WTC11 (cell line): ENCODE results near the gene ELP5.
A peak's percentile ranks its signal among the peaks of the same experiment; 100 is the strongest.

Source experiments
- CREM ChIP-seq: sonication (generic); formaldehyde crosslinking; IDR thresholded peaks from 2 replicates; pipeline ENCODE4 v1.8.1; 2022; ENCODE audit warnings: mild to moderate bottlenecking, missing genetic modification reagents, moderate library complexity
- CTCF ChIP-seq: fragments of 200-600 bp; IDR thresholded peaks from 2 replicates; pipeline ENCODE4 v1.8.0; 2022; ENCODE audit warnings: antibody characterized with exemption
- RELA ChIP-seq: sonication (generic); formaldehyde crosslinking; IDR thresholded peaks from 2 replicates; pipeline ENCODE4 v1.8.1; 2022; ENCODE audit warnings: missing genetic modification reagents, mild to moderate bottlenecking, borderline replicate concordance
- ZBTB21 ChIP-seq: sonication (generic); formaldehyde crosslinking; IDR thresholded peaks from 2 replicates; pipeline ENCODE4 v1.8.1; 2023; ENCODE audit warnings: mild to moderate bottlenecking, missing genetic modification reagents, borderline replicate concordance
- TF ChIP-seq, protein P1 (sequence below): sonication (generic); formaldehyde crosslinking; IDR thresholded peaks from 2 replicates; pipeline ENCODE4 v1.8.1; 2022; ENCODE audit warnings: mild to moderate bottlenecking, moderate library complexity, missing genetic modification reagents
- TF ChIP-seq, protein P2 (sequence below): sonication (generic); formaldehyde crosslinking; IDR thresholded peaks from 2 replicates; pipeline ENCODE4 v1.8.1; 2023; ENCODE audit warnings: mild to moderate bottlenecking, missing genetic modification reagents

GRCh38 chr17:7293816-7294613 lies 42.0 kb downstream of the ELP5 start:
- TF ChIP-seq CTCF (no peak), RELA (CRISPR knock-in tag) (peak; percentile 50; the same call in 1 of the 2 replicates), CREM (no peak), ZBTB21 (CRISPR knock-in tag) (no peak)
- TF ChIP-seq, protein P1, sequence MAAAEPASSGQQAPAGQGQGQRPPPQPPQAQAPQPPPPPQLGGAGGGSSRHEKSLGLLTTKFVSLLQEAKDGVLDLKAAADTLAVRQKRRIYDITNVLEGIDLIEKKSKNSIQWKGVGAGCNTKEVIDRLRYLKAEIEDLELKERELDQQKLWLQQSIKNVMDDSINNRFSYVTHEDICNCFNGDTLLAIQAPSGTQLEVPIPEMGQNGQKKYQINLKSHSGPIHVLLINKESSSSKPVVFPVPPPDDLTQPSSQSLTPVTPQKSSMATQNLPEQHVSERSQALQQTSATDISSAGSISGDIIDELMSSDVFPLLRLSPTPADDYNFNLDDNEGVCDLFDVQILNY (CRISPR knock-in tag): 0 out of 2 replicates have a peak, but pooled peaks have one; percentile 20
- TF ChIP-seq, protein P2, sequence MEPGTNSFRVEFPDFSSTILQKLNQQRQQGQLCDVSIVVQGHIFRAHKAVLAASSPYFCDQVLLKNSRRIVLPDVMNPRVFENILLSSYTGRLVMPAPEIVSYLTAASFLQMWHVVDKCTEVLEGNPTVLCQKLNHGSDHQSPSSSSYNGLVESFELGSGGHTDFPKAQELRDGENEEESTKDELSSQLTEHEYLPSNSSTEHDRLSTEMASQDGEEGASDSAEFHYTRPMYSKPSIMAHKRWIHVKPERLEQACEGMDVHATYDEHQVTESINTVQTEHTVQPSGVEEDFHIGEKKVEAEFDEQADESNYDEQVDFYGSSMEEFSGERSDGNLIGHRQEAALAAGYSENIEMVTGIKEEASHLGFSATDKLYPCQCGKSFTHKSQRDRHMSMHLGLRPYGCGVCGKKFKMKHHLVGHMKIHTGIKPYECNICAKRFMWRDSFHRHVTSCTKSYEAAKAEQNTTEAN (CRISPR knock-in tag): no peak
